K562 (cell line): ENCODE data around the gene MAP3K14. TPM values are rescaled to one million over a fixed set of nuclear protein-coding genes. Genes with fewer than 3 reads are reported as not detected.
A peak's percentile ranks its signal among the peaks of the same experiment; 100 is the strongest.

Experiments
- FOXK1 ChIP-seq: sonication (generic); formaldehyde crosslinking; IDR thresholded peaks from 2 replicates; pipeline ENCODE4 v1.8.0; 2022; ENCODE audit warnings: missing genetic modification reagents, mild to moderate bottlenecking, borderline replicate concordance
- GABPB1 ChIP-seq: sonication (generic); formaldehyde crosslinking; IDR thresholded peaks from 2 replicates; pipeline ENCODE4 v1.8.0; 2022; ENCODE audit warnings: mild to moderate bottlenecking, missing genetic modification reagents
- HMGN3 ChIP-seq: IDR thresholded peaks from 2 replicates; pipeline ENCODE4 v1.6.1; 2011; ENCODE audit warnings: borderline replicate concordance, low read depth, mild to moderate bottlenecking, mixed read lengths, low read length; ENCODE audit not compliant: insufficient read length; ENCODE audit errors: extremely low read depth
- KLF16 ChIP-seq: IDR thresholded peaks from 2 replicates; pipeline ENCODE4 v1.6.1; 2016; ENCODE audit warnings: antibody characterized with exemption
- MCM2 ChIP-seq: fragments of 450-650 bp; IDR thresholded peaks from 2 replicates; pipeline ENCODE4 v1.6.1; 2017; ENCODE audit warnings: low read depth, mild to moderate bottlenecking
- MXI1 ChIP-seq: IDR thresholded peaks from 2 replicates; pipeline ENCODE4 v1.6.1; 2011; ENCODE audit warnings: low read depth, mild to moderate bottlenecking, improper control_type of control experiment, low read length
- RAD51 ChIP-seq: fragments of 450-650 bp; IDR thresholded peaks from 2 replicates; pipeline ENCODE4 v1.7.1; 2016; ENCODE audit warnings: low read depth, mild to moderate bottlenecking, borderline replicate concordance
- SMARCA5 ChIP-seq: fragments of 450-650 bp; IDR thresholded peaks from 2 replicates; pipeline ENCODE4 v1.6.1; 2016
- YY1 ChIP-seq, 3 experiments: IDR thresholded peaks; 2 replicates each; pipeline ENCODE4 v1.6.1; 2011; ENCODE audit warnings: low read length in 2 of 3, mild to moderate bottlenecking in 2 of 3, moderate library complexity in 2 of 3, borderline replicate concordance in 1 of 3, control low read depth in 1 of 3, low read depth in 1 of 3; ENCODE audit not compliant: insufficient read depth in 3 of 3, insufficient replicate concordance in 2 of 3, control insufficient read depth in 1 of 3, insufficient read length in 1 of 3; ENCODE audit errors: extremely low read depth in 1 of 3
- ZNF318 ChIP-seq, 2 experiments: fragments of 450-650 bp; IDR thresholded peaks; 2 replicates each; pipeline ENCODE4 v1.6.1; 2016; ENCODE audit warnings: mild to moderate bottlenecking in 2 of 2, borderline replicate concordance in 1 of 2, low read depth in 1 of 2, moderate library complexity in 1 of 2
- ZNF57 ChIP-seq: fragments of 450-650 bp; formaldehyde crosslinking; IDR thresholded peaks from 2 replicates; pipeline ENCODE4 v1.4.0; 2020; ENCODE audit warnings: mild to moderate bottlenecking, moderate library complexity
- ZNF592 ChIP-seq: fragments of 450-650 bp; IDR thresholded peaks from 2 replicates; pipeline ENCODE4 v1.6.1; 2017; ENCODE audit warnings: antibody characterized with exemption, mild to moderate bottlenecking
- ZNF707 ChIP-seq: fragments of 250-450 bp; sonication (Bioruptor Pico); conservative IDR thresholded peaks from 2 replicates; pipeline ENCODE4 v1.8.0; 2022; ENCODE audit warnings: inconsistent platforms, mild to moderate bottlenecking, moderate library complexity
- polyA plus RNA-seq, 8 experiments: library from polyadenylated mRNA; depleted of rRNA in 4 of 8; stranded (reverse) in 5 of 8; unstranded in 3 of 8; fragments of >200 nt; fragmentation: Nextera tagmentation in 2 of 8; fragmentation: Illumina TruSeq in 1 of 8; extraction: Ambion mirVana in 2 of 8; extraction: Trizol in 1 of 8; gene quantifications; 2 replicates each; pipeline versions ENCODE4 v1.2.1 to v1.2.3, GENCODE V29; 2011 to 2014; ENCODE audit warnings: inconsistent platforms in 1 of 8, missing spikeins in 1 of 8
- total RNA-seq, 7 experiments: library from RNA; depleted of rRNA in 6 of 7; stranded (reverse); fragments of >200 nt in 6 of 7; fragmentation: Illumina TruSeq in 2 of 7; extraction: Trizol in 2 of 7; gene quantifications; 2 replicates each; pipeline versions ENCODE4 v1.2.1 to v1.2.3, GENCODE V29; 2011 to 2021; ENCODE audit warnings: low replicate concordance in 1 of 7

Gene MAP3K14
- total and polyA plus RNA-seq, 9 of the 15 experiments (the other 6 are each of a cell fraction or from before 2014, with no cell fraction given): 0.45 to 8.7 (median 3.2) TPM

- TF ChIP-seq KLF16 (peak; percentile 61), MCM2 (no peak), HMGN3 (peak; percentile 26), FOXK1 (CRISPR knock-in tag) (no peak), ZNF57 (CRISPR knock-in tag) (no peak), ZNF318 (IDR thresholded peaks at IDR 0.05; ENCODE audit: borderline replicate concordance in 1 of 2, low read depth in 1 of 2) (peak in 1 of 2 experiments; percentile 88; a peak in 2 of 4 replicates), ZNF592 (peak; percentile 67), GABPB1 (CRISPR knock-in tag) (peak; percentile 66; the same call in 1 of the 2 replicates), ZNF707 (CRISPR knock-in tag) (no peak), YY1 (IDR thresholded peaks at IDR 0.05; ENCODE audit: borderline replicate concordance in 1 of 3, control insufficient read depth in 1 of 3, extremely low read depth in 1 of 3, insufficient read depth in 3 of 3, insufficient read length in 1 of 3, insufficient replicate concordance in 2 of 3, low read depth in 1 of 3, low read length in 2 of 3) (peak in 2 of 3 experiments; percentile 32 to 46), RAD51 (peak; percentile 36; the same call in 1 of the 2 replicates), SMARCA5 (no peak), MXI1 (no peak)
These were observed 87.9 kb downstream of the MAP3K14 start (continued) for GRCh38 chr17:45228763-45229539.
